Cardiac muscle cell (in vitro differentiated cells and primary cell): ENCODE results near the gene SARS2. TPM values are rescaled to one million over a fixed set of nuclear protein-coding genes. Genes with fewer than 3 reads are reported as not detected.
"Not testable (repeated sequence)": the region's sequence is repeated elsewhere in the genome, so short reads cannot be mapped to it uniquely, and the experiment has no call there.

ENCODE experiments used
- DNase-seq, 2 donors: peaks; one replicate each; pipeline versions ENCODE4 v3.0.0 to v3.0.0-alpha.2; 2010 to 2017; ENCODE audit warnings: low read depth in 1 of 2, low spot score in 1 of 2
- H3K27ac ChIP-seq: fragments of 200-600 bp; sonication (generic); 2 replicates; pipeline ENCODE4 v1.5.1; 2016
- H3K27me3 ChIP-seq: fragments of 200-600 bp; sonication (generic); 2 replicates; pipeline ENCODE4 v1.6.0; 2016; ENCODE audit warnings: control low read depth
- H3K36me3 ChIP-seq: fragments of 200-600 bp; sonication (generic); 2 replicates; pipeline ENCODE4 v1.5.1; 2016; ENCODE audit warnings: control low read depth
- H3K4me1 ChIP-seq: fragments of 200-600 bp; sonication (generic); 2 replicates; pipeline ENCODE4 v1.8.1; 2017; ENCODE audit warnings: low read depth, mild to moderate bottlenecking, mixed run types
- H3K4me3 ChIP-seq: fragments of 200-600 bp; sonication (generic); 2 replicates; pipeline ENCODE4 v1.5.1; 2016; ENCODE audit warnings: mild to moderate bottlenecking
- H3K9me3 ChIP-seq: fragments of 200-600 bp; sonication (generic); 2 replicates; pipeline ENCODE4 v1.5.1; 2017; ENCODE audit warnings: low read depth, mild to moderate bottlenecking, control low read depth
- polyA plus RNA-seq: library from polyadenylated mRNA; unstranded; fragments of >200 nt; fragmentation: Nextera tagmentation; extraction: Ambion mirVana; gene quantifications from 2 replicates; pipeline ENCODE4 v1.2.1, GENCODE V29; 2016
- total RNA-seq: library from RNA; depleted of rRNA; stranded (reverse); fragments of >200 nt; gene quantifications from 2 replicates; pipeline ENCODE4 v1.2.3, GENCODE V29; 2016
- TF ChIP-seq, protein P1 (sequence below): IDR thresholded peaks from 2 replicates; pipeline ENCODE4 v1.5.1; 2012; ENCODE audit warnings: low read depth, mild to moderate bottlenecking, low read length

Gene SARS2
- total and polyA plus RNA-seq, 2 experiments from 2014 or later = 43.0 to 52.3 TPM

DNA sequence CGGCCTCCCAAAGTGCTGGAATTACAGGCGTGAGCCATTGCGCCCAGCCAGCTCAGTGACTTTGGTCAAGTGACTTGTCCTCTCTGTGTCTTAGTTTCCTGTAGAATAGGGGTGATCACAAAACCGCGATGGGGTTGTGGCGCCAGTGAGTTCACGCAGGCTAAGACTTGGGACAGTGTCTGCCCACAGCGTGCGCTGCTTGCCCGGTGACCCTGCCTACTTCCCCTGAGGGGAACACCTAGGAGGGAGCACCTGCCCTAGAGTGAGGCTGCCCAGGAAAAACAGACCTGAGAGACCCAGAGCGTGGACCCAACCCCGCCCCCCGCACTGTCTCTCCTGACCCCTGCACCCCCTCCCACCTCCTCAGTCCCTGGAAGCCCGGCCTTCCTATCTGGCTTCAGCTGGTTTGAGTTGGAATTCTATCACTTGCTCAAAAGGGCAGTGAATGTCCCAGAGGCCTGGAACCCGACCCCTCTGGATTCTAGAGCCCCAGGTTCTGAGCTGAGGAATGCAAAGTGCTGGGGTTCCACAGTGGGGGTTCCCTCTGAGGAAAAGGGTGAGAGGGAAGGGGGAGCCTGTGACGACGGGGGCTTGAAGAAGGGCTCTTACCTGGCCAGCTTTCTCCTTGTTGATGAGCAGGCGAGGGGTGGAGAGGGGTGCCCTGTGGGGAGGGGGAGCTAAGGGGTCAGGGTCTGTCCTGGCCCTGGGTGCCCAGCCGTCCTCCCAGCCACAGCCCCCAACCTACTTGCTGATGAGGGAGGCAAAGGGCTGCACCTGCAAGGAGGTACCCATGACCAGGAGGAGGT lies 50.3 kb downstream of the SARS2 start:
- H3K36me3 ChIP-seq = no peaks in the 10 kb centered on the region
- no peak for DNase-seq
- H3K27me3 ChIP-seq = no peaks in the 10 kb centered on the region
- no peak overlapping the region for H3K27ac ChIP-seq
- H3K4me1 ChIP-seq = peaks cover 2% of the 10 kb centered on the region
- no peak overlapping the region for H3K4me3 ChIP-seq
- TF ChIP-seq, protein P1, sequence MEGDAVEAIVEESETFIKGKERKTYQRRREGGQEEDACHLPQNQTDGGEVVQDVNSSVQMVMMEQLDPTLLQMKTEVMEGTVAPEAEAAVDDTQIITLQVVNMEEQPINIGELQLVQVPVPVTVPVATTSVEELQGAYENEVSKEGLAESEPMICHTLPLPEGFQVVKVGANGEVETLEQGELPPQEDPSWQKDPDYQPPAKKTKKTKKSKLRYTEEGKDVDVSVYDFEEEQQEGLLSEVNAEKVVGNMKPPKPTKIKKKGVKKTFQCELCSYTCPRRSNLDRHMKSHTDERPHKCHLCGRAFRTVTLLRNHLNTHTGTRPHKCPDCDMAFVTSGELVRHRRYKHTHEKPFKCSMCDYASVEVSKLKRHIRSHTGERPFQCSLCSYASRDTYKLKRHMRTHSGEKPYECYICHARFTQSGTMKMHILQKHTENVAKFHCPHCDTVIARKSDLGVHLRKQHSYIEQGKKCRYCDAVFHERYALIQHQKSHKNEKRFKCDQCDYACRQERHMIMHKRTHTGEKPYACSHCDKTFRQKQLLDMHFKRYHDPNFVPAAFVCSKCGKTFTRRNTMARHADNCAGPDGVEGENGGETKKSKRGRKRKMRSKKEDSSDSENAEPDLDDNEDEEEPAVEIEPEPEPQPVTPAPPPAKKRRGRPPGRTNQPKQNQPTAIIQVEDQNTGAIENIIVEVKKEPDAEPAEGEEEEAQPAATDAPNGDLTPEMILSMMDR = no peak
- no peaks in the 10 kb centered on the region for H3K9me3 ChIP-seq

DNA sequence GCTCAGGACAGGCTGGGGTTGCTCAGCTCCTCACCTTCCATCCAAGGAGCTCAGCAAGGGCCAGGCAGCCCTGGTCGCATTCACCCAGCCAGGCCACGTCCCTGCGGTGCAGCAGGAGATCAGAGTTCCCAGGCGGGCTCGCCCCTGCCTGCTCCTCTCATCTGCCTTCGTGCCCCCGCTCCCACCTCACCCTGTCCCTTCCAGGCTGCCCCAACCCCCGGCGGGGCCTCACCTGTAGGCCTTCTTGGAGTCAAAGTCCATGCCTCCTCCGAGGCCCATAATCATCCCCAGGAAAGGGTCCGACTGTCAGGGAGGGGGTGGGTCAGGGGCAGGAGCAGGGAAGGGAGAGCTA lies 51.2 kb downstream of the SARS2 start:
- H3K9me3 ChIP-seq = no peaks in the 10 kb centered on the region
- no peak overlapping the region for H3K4me3 ChIP-seq
- H3K36me3 ChIP-seq = no peaks in the 10 kb centered on the region
- H3K27me3 ChIP-seq = no peaks in the 10 kb centered on the region
- H3K27ac ChIP-seq = no peak overlapping the region
- TF ChIP-seq, protein P1 = no peak
- DNase-seq = no peak
- H3K4me1 ChIP-seq = peaks cover 2% of the 10 kb centered on the region

DNA sequence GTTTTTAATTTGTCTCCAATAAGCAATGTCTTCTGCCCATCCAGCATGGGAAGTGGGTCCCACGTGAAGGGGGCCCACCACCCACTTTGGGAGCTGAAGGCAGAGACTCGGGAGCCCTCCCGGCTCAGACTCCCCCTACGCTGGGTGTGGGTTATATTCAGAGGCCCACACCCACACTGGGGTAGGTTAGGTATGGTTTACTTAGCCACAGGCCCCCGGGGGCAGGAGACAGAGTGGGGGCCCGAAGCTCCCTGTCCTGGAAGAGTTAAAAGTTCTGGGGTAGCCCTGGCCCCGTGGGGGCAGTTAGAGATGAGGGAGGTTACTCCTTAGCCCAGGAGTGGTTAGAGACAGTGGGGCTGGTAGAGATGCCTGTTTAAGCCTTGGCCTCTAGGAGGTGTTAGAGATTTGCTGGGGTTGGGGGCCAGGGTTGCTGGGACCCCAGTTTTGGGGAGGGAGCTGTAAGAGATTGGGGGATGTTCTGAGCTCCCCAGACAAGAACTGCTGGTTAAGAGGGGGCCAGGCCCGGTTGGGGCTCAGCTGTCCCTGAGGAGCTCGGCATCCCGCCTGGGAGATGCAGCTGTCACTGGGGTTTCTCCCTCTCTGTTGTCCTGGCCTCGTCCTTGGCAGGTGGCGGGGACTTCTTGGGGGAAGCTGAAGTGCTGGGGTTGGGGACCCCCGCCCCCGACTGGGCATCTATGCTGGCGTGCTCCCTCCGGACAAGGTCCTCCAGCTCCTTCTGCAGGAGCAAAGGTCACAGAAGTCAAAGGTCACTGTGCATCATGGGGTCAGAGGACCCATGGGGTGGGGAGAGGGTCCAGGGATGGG lies 51.8 kb downstream of the SARS2 start:
- H3K4me3 ChIP-seq = no peak overlapping the region
- DNase-seq = no peak
- peaks cover 2% of the 10 kb centered on the region for H3K4me1 ChIP-seq
- TF ChIP-seq, protein P1 = no peak
- no peaks in the 10 kb centered on the region for H3K36me3 ChIP-seq
- H3K27me3 ChIP-seq = no peaks in the 10 kb centered on the region
- H3K9me3 ChIP-seq = no peaks in the 10 kb centered on the region
- no peak overlapping the region for H3K27ac ChIP-seq

DNA sequence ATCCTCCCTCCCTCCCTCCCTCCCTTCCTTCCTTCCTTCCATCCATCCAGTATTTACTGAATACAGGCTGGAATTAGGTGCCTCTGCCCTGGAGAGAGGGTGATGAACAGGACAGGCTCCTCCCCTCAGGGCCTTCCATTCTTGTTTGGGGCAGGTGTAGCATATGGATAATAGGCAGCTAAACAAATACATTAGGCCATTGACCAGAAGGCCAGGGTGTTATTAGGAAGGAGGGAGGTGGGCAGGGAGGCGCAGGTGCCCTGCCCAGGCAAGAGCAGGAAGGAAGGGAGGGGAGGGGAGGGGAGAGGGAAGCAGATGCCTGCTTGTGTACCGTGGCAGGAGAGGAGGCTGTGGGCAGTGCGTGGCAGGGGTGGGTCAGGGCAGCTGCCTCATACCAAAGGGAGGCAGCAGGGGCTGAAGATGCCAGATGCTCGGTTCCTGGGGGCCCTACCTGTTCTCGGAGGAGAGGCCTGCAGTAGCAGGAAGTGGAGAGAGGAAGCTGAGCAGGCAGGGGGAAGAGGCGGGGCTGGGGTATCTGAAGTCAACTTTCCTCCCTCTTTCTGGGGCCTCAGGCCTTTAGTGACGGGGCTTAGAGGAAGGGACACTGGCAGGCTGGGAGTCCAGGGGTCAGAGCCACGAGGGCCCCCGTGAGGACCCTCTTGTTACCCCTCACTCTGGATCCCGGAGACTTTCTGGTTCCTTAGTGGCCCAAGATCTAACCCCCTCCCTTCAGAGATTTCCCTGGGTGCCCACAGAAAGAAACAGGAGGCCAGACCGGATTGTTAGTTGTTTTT lies 52.6 kb downstream of the SARS2 start, which contains the start of gene RINL:
RINL (minus strand) TSS at position 495 of the 794 bp plus-strand sequence. CDS start 1,533 bp downstream, outside the sequence.
- H3K4me1 ChIP-seq = peaks cover 2% of the 10 kb centered on the region
- H3K36me3 ChIP-seq = no peaks in the 10 kb centered on the region
- no peak within 1 kb of the TSS for H3K4me3 ChIP-seq
- no peak for DNase-seq
- no peaks in the 10 kb centered on the region for H3K9me3 ChIP-seq
- no peaks in the 10 kb centered on the region for H3K27me3 ChIP-seq
- TF ChIP-seq, protein P1 = no peak
- no peak within 1 kb of the TSS for H3K27ac ChIP-seq

DNA sequence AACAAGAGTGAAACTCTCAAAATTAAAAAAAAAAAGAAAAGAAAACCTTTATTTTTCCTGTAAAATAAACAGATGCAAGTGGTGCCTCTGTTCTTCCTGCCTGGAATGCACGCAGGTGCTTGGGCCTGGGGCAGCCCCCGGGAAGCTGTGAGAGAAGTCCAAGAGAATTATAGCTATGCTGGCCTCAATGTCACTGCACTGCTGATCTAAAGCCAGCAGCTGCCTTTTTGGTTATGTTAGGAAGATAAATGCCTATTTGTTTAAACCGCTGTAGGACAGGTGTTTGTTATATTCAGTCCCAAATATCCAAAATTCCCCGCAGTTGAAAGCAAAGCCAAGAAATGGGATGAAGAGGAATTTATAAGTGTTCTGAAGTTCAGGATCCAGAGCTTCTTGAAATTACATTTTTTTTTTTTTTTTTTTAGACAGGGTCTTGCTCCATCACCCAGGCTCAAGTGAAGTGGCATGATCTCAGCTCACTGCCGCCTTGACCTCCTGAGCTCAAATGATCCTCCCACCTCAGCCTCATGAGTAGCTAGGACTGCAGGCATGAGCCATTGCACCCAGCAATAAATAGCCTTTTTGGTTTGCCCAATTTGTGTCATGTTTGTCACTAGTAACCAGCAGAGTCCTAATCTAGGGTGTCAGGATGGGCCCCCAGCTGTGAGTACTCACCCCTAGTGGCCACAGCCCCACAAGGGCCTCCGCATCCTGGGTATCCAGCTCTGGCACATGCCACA lies 54.7 kb downstream of the SARS2 start:
- no peaks in the 10 kb centered on the region for H3K27me3 ChIP-seq
- no peaks in the 10 kb centered on the region for H3K9me3 ChIP-seq
- no peak overlapping the region for H3K27ac ChIP-seq
- no peaks in the 10 kb centered on the region for H3K4me1 ChIP-seq
- H3K36me3 ChIP-seq = no peaks in the 10 kb centered on the region
- DNase-seq = no peak
- TF ChIP-seq, protein P1 = no peak
- H3K4me3 ChIP-seq = no peak overlapping the region

DNA sequence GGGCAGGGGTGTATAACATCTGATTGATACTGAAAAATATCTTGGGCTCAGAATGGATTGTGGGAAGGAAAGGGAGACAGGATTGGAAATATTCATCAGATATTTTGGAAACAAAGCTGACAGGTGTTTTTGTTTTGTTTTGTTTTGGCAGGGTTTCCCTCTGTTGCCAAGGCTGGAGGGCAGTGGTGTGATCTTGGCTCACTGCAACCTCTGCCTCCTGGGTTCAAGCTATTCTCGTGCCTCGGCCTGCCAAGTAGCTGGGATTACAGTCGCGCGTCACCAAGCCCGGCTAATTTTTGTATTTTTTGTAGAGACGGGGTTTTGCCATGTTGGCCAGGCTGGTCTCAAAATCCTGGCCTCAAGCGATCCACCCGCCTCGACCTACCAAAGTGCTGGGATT lies 57.2 kb downstream of the SARS2 start:
- H3K27ac ChIP-seq, H3K4me1 ChIP-seq, H3K27me3 ChIP-seq, H3K36me3 ChIP-seq, H3K9me3 ChIP-seq, DNase-seq, H3K4me3 ChIP-seq: not testable (repeated sequence)
